Germinal center (tissue), 1 donor: Measurements from ENCODE around the gene SSR1.
"Not testable (repeated sequence)": the region's sequence is repeated elsewhere in the genome, so short reads cannot be mapped to it uniquely, and the experiment has no call there.

ENCODE experiments used
- DNase-seq: peaks from one replicate; pipeline ENCODE4 v3.0.0; 2012; ENCODE audit warnings: mixed read lengths, low spot score

Gene SSR1

GRCh38 chr6:7276199-7276524 lies 36.8 kb downstream of the SSR1 start:
- no peak for DNase-seq

- DNase-seq: not testable (repeated sequence)
Observed at GRCh38 chr6:7274525-7274924, 38.5 kb downstream of the SSR1 start.

- no peak for DNase-seq
Observed at GRCh38 chr6:7273709-7274108, 39.3 kb downstream of the SSR1 start.

GRCh38 chr6:7271205-7271534 lies 41.8 kb downstream of the SSR1 start:
- no peak for DNase-seq

- DNase-seq: no peak
Observed at GRCh38 chr6:7270320-7271204, 42.4 kb downstream of the SSR1 start.

DNA sequence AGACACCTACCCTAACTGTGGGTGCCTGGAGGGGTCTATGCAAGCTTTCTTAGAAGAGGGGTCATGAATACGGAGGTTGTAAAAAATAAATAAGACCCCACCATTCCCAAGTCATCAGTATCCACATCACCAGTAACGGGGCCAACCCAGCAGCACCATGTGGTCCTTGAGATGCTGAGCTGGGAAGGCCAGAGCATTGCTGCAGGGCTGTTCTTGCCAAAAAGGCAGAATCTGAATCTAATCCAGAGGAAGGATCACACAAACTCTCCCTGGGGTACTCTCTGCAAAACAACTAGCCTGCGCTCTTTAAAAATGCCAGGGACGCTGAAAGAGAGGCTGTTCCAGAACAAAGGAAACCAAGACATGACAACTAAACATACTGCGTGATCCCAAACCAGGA lies 43.2 kb downstream of the SSR1 start:
- no peak for DNase-seq

DNA sequence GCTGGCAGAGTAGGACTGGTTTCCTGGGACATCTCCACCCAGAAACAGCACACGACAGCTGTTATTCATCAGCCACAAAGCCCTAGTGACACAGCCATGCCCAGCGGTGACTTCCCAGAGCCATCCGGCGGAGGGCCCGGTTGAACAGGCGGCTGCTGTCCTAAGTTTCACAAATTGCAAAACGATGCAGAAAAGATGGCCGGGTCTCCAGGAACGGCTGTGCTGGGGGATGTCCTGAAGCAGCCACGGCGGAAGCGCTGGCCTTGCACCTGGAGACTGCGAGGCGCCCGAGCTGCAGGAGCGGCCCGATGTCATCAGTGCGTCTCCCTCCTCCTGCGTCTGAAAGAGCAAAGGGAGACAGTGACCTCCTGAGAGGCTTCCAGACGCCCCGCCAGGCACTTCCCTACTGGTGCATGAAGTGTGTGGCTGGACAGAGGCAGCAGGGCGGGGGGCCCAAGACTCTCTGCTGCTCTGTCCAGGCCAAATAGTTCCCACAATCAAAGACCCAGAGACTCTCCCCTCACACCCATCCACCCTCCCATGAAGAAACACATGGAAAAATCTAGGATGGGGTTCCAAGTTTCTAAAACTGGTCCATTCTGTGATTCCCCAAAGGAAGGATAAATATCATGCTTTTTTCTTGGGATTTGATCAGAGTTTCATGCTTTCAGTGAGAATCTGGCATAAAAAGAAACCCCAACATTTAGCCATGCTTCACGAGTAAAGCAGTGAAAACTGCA lies 44.0 kb downstream of the SSR1 start:
- DNase-seq: no peak

DNA sequence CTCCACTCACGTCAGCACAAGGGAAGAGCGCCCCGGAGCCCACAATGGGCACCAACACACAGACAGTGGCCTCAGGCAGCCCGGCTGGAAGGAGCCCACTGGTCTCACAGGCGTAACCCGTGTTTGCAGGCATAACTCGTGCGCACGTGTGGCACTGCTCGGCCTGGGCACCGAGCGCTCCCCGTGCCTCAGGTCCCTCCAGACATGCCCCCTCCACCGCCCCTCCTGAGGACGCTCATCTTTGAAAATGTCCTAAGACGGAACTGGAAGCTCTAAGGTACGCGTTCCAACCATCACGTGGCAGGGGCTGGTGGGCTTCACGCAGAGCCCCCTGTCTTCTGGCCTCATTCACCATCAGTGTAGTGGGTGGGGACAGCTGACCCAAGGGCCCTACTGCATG lies 44.6 kb downstream of the SSR1 start:
- no peak for DNase-seq

DNA sequence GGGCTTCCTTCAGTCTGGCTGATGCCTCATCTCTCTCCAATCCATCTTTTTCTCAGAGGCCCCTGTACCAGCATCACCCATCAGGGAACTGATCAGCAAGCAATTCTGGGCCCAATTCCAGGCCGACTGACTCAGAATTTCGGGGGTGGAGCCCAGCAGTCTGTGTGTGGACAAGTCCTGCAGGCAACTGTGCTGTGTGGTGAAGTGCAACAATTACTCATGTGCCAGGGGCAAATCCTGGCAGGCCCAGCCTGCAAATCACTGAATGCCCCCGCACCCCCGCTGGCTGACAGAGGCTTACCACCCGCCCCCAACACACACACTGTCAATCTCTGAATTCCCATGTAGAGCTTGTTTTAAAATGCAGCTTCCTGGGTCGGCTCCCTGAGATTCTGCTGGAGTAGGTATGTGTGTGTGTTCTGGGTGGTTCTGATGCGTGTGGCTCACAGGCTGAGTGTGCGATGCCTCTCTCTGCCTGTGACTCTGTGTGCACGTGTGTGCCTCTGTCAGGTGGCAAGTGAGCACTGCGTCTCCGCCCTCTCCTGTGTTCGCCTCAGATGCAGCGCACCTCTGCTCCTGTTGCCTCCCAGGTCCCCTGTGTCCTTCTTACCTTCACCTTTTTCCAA lies 45.4 kb downstream of the SSR1 start:
- no peak for DNase-seq

GRCh38 chr6:7267071-7267465 lies 45.9 kb downstream of the SSR1 start:
- DNase-seq: no peak

GRCh38 chr6:7265385-7265726 lies 47.6 kb downstream of the SSR1 start:
- DNase-seq: not testable (repeated sequence)

- DNase-seq: no peak
Observed at GRCh38 chr6:7264686-7265384, 48.2 kb downstream of the SSR1 start.

DNA sequence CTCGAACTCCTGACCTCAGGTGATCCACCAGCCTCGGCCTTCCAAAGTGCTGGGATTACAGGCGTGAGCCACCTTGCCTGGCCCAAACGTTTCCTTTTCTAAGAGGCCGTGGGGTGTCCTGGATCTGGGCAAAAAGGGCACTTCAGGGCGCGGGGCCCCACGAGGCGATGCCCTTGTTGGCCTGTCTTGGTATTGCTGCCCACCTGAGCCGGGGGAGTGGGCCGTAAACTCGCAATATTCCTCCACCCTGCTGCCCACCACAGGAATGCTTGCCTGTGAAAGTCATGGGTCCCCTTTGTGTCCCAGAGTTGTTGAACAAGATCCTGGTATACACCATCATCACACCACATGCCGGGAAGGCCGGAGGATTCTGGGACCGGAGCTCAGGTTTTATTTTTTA lies 49.0 kb downstream of the SSR1 start:
- no peak for DNase-seq

GRCh38 chr6:7263519-7263805 lies 49.5 kb downstream of the SSR1 start:
- not testable (repeated sequence) for DNase-seq

DNA sequence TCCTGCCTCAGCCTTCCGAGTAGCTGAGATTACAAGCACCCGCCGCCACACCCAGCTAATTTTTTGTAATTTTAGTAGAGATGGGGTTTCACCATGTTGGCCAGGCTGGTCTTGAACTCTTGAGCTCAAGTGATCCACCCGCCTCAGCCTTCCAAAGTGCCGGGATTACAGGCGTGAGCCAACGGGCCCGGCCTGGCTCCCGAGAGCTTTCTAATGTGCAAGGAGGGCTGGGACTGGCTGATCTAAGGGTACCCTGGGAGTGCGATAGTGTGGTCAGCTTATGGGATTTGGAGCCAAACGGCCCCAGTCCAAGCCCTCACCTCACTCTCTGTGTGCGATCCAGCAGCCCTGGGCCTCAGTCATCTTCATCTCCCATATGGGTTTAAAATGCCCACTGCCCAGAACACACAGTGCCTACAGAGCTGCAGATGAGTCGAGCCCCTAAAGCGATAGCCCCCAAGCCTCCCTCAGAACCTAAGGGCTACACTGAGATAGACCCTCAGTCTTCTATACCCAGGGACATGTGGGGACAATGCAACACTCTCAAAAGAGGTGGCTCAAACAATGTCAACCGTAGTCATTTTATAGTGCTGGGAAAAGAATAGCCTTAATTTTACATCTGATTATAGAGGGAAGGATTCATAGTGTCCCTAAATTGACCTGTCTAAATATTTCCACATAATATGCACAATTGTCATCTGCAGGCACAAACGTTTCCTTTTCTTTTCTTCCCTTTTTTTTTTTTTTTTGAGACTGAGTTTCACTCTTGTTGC lies 50.1 kb downstream of the SSR1 start:
- DNase-seq: no peak

GRCh38 chr6:7261852-7262461 lies 51.0 kb downstream of the SSR1 start:
- DNase-seq: no peak

DNA sequence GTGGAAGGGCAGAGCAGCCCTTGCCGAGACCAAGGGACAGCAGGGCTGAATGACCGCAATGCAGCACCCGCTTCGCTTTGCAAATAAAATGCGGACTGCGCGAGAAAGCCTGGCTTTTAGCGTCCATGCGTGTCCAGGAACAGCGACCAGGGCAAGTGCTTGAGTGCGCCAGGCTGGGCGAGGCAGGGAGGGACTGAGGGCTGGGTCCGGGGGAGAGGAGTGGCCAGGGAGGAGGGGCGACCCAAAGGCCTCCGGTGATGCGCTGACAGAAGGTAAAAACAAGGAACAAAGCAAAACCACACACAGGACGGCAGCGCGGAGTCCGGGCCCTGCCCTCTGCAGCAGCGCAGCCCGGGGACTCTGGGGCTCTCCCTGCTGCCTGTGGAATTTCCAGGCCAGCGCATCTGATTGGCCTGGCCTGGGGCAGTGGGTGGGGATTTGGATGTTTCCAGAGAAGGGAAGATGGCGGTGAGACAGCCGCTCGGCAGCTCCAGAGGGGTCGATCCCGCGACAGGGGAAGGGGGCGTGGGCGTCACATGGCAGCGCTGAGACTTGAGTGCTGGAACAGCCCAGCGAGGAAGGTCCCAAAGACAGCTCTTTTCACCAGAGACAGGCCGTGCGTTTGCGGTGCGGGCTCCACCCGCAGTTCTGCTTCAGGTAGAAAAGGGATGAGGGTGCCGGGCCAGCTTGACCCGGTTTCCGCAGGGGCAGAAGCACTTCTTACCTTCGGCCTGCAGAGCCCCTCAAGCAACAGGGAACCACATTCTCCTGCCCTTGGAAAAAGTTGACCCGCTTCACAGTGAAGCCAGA lies 51.8 kb downstream of the SSR1 start:
- DNase-seq: peak; percentile 66

GRCh38 chr6:7260291-7261031 lies 52.5 kb downstream of the SSR1 start:
- no peak for DNase-seq

GRCh38 chr6:7258231-7258763 lies 54.7 kb downstream of the SSR1 start:
- DNase-seq: no peak
